GM18508 (cell line): ENCODE results near the gene PPP1R26.
"Not testable (repeated sequence)": the region's sequence is repeated elsewhere in the genome, so short reads cannot be mapped to it uniquely, and the experiment has no call there.

Experiments used
- ATAC-seq: cut with Tn5 transposase; IDR thresholded peaks from one replicate; pipeline ENCODE4 v1.9.1; 2021; ENCODE audit warnings: moderate number of reproducible peaks; ENCODE audit not compliant: insufficient read depth, unreplicated experiment

The PPP1R26 gene, protein sequence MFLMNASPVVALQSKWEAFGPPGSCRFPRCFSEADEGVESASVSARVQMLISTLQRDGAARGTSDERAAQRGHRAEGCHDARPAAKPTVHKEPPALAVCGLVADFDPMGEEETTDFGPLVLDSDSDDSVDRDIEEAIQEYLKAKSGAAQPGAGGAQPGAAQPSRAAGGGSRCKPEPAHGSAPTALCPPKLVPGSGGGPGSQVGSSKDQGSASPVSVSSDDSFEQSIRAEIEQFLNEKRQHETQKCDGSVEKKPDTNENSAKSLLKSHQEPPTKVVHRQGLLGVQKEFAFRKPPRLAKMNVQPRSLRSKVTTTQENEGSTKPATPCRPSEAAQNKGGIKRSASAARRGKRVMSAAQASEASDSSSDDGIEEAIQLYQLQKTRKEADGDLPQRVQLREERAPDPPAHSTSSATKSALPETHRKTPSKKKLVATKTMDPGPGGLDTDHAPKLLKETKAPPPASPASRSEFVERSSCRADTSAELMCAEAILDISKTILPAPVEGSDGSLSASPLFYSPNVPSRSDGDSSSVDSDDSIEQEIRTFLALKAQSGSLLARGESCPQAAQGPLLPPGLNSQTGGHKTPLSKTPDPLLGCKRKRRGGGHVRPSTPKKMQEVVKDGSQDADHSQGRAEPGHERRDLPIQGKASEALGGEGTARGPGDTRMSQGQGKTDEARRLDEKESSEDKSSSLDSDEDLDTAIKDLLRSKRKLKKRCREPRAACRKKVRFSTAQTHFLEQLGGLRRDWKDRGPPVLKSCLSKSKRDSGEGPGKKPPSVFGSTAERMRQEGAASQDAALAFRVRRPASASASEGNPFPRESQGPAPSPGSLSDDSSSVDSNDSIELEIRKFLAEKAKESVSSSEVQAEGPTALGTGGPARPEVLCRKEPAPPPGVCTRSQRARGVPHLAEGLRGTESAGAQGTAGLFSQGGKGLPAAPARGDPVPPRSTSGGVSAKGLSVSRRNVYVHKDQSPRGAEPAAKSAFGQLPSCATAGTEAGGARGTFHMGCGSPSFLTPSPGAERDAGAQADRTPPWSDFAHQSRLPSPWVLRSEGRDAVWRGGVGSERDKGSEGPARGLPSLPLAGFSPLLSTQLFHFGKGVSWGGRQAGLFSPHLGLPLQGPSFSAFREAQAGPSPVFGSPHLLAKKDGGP (N-terminal part only)

DNA sequence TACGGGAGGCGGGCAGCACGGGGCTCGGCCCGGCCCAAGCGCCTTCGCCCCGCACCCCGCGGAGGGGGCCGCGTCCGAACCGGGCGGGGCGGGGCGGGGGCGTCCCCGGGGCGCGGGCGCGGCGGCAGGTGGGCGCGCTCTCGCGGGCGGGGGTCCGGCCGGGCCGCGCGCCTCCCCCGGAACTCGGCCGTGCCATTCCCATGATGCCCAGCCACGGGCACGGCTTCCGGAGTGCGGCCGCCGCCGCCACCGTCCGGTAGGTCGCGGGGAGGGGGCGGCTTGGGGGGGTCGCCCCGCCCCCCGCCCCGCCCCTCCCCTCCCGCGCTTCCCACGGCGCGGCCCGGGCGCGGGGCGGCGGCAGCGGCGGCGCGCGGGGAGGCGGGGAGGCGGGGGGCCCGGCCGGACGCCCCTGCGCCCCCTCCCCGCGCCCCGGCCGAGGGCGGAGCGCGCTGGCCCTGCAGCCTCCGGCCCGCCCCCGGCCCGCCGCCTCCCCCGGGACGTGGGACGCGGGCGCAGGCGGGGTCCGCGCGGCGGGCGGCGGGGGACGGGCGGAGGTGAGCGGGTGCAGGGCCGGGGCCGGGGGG lies at the start of gene PPP1R26:
TSS of gene PPP1R26 (plus strand) at position 314 of the 584 bp plus-strand sequence. CDS start 4,729 bp downstream, outside the sequence.
- no peak for ATAC-seq

DNA sequence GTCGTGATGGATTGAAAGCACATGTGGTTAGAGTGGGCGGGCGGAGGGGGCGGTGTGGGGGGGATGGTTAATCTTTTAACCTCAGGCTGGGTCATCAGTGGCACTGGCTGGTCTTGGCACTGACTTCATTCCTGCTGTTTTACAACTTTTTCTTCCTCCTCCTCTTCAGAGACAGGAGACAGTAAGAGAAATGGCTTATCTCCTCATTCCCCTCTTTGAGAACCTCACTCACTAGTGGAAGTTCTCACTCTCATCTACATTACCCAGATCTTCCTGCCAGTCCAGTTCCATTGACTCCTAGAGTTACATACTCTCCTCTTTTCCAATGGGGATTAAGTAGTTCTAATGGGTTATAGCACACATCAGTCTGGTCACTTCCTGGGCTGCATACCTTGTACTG lies 42.3 kb upstream of the PPP1R26 start:
- ATAC-seq = no peak

DNA sequence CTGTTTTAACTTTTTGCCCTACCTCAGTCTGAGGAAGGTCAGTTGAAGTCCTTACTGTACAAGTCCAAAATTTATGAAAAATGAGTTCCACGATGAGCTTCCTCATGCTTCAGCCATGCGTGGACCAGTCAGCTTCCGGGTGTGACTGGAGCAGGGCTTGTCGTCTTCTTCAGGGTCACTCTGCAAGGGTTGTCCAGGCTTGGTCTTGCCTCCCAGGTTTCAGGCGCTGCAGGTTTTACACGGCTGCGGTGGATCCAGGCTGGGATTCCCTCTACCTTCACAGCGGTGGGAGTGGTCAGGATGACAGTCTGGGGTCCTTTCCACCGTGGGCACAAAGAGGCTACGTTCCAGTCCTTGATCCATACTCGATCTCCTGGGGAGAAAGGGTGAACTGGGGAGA lies 41.9 kb upstream of the PPP1R26 start:
- not testable (repeated sequence) for ATAC-seq

DNA sequence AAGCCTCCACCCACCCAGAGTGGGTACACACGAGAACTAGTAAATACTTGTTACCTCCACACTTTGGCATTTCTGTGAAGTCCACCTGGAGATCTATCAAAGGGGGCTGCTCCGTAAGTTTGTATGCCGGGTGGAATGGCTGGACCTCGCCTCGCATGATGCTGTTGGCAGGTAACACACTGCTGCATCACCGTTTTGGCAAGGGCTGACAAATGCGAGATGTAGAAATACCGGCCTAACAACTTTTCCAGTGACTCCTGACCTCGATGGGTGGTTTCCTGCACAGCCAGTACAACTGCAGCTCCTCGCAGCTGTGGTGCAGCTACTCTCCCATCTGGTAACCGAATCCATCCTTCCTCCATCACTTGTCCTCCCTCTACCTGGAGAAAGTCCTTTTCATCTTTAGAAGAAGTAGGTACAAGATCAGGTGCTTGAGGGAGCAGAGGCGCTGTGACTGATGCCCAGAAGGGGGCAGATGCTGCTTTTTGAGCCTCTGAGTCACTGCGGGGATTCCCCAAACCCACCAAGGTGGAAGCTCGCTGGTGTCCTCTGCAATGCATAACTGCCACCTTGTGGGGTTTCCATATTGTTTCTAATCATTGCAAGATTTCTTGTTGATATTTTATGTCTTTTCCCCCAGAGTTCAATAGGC lies 40.9 kb upstream of the PPP1R26 start:
- ATAC-seq = not testable (repeated sequence)

DNA sequence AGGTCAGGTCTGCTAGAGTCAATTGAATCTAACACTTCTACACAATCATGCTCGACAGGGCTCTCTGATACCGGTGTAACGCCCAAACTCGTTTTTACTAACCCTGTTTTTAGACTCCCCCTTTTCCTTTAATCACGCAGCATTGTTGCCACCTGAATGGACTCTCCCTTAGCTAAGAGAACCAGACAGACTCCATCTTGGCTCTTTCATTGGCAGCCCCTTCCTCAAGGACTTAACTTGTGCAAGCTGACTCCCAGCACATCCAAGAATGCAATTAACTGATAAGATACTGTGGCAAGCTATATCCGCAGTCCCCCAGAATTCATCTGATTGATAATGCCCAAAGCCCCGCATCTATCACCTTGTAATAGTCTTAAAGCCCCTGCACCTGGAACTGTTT lies 40.1 kb upstream of the PPP1R26 start:
- not testable (repeated sequence) for ATAC-seq

DNA sequence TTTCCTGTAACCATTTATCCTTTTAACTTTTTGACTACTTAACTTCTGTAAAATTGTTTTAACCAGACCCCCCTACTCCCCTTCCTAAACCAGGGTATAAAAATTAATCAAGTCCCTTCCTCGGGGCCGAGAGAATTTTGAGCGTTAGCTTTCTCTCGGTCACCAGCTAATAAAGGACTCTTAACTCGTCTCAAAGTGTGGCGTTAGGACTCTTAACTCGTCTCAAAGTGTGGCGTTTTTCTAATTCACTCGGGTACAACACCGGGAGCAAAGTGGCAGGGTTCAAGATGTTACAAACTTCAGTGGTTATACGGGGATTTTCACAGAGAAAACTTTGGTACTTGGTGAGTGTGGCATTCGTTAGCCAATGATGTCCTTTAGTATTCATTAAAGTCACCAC lies 39.7 kb upstream of the PPP1R26 start:
- no peak for ATAC-seq

DNA sequence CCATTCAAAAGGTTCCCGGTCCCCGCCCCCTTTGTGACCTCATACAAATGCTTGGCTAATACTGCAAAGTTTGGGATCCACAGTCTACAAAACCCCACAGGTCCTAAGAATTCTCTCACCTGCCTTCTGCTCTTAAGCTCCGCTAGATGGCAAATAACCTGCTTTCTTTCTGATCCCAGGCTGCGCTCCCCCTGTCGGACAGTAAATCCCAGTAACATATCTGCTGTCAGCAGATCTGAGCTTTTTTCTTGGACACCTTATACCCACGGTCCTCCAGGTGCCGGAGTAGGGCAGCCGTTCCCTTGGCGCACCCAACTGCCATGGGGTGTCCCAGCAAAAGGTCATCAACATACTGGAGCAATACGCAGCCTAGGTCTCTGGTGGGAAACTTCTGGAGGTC lies 39.0 kb upstream of the PPP1R26 start:
- no peak for ATAC-seq

DNA sequence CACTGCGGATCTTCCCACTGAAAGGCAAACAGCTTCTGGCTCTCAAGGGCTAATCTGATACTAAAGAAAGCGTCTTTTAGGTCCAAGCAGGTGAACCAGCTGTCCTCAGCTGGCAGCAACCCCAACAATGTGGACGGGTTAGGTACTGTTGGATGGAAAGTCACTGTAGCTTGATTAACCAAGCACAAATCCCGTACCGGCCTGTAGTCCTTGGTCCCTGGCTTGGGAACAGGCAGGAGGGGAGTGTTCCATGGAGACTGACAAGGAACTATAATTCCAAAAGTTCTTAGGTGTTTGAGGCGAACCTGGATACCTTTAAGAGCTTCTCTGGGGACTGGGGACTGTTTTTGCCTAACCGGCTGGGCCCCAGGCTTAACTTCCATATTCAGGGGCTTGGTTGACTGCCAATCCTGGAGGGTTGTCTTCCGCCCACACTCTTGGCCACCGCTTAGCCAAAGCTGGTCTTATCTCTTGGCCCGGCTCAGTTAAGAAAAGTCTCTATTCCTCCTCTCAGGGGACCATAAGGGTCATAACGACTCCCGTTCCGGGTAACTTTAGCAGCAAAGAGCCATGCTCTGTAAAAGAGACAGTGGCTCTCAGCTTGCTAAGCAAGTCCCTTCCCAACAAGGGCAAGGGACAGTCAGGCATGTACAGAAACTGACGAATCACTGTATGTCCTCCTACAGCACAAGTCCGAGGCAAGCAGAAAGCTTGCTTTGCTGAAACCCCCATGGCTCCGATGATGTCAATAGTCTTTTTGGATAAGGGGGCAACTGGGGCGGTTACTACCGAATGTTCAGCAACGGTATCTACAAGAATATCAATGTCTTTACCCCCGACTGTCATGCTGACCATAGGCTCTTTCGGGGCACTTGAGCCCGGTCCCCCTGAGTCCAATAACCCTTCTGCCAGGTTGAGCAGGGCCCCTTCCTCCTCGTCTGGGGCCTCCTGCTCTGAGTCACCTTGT lies 38.2 kb upstream of the PPP1R26 start:
- not testable (repeated sequence) for ATAC-seq

DNA sequence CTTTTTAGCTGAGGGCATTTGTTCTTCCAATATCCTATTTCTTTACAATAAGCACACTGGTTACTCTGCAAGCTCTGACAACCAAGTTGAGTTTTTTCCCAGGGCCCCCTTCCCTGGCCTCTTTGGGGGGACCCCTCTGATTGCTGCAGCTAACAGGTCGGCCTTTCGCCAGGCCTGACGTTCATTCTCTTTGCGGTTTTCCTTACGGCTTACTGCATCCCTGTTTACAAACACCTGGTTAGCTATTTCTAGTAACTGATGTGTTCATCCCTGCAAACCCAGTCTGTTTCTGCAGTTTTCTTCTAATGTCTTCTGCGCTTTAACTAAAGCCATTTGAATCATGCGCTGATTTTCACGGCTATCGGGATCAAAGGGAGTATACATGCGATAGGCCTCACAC lies 37.5 kb upstream of the PPP1R26 start:
- no peak for ATAC-seq

DNA sequence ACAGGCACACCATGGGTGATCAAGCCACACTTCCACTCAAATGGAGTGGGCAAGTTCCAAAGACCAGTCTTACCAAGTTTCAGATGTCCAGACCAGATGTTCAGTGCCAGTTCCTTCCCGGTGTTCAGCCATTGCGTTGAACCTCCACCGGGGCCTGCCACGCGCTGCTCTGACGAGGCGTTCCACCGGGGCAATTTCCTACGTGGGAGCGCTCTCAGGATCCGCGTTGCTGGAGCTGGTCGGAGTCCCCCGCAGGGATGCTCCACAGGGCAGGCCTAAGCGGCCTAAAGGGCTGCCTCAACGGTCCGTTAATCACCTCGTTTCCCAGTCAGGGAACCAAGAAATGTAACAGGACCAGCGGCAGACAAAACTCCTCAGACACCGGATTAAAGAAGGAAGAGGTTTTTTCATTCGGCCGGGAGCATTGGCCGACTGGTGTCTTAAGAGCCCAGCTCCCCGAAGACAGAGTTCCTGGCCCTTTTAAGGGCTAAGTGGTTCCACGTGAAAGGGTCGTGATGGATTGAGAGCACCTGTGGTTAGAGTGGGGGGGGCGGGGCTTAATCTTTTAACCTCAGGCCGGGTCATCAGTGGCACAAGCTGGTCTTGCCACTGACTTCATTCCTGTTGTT lies 35.7 kb upstream of the PPP1R26 start:
- ATAC-seq = no peak

DNA sequence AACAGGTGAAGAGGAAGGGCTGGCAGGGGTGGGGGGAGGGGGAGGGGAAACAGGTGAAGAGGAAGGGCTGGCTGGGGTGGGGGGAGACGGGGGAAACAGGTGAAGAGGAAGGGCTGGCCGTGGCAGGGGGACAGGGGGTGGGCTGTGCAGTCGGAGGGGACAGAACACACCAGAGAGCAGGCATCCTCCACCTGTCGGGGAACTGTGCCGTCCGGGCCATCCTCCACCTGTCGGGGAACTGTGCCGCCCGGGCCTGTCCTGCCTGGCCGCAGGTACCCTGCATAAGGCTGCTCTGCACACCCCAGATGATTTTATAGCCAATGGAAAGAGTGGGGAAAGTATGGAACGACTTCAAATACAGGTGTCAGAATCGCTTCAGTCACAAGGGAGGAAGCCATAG lies 32.5 kb upstream of the PPP1R26 start:
- ATAC-seq = no peak

DNA sequence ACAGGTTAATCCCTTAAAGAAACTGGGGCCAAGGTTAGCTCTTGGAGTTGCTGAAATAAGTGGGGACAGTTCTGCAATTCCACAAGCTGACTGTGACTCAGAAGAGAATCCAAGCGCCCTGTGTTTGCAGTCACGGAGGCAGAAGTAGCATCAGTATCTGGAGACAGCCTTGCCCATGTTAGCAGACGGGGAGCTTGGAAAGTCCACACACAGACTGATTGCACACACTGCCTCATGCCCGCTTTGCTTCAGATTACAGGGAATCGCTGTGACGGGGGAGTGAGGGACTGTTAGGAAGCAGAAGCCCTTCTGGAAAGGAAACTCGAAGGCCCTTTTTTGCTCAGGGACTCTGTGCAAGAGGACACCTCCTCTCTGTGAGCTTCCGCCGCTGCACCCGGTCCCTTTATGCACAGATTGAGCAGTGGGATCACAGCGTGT lies 30.9 kb upstream of the PPP1R26 start:
- no peak for ATAC-seq

DNA sequence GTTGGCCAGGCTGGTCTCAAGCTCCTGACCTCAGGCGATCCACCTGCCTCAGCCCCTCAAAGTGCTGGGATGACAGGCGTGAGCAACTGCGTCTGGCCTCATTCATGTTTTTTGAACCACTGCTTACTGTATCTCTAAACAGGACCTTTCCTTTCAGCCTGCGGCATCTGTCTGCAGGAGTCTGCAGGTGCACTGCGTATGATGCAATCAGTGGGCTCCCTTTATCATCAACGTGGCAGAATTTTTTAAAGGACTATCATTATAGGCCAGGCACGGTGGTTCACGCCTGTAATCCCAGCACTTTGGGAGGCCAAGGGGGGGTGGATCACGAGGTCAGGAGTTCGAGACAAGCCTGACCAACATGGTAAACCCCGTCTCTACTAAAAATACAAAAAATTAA lies 30.1 kb upstream of the PPP1R26 start:
- not testable (repeated sequence) for ATAC-seq

DNA sequence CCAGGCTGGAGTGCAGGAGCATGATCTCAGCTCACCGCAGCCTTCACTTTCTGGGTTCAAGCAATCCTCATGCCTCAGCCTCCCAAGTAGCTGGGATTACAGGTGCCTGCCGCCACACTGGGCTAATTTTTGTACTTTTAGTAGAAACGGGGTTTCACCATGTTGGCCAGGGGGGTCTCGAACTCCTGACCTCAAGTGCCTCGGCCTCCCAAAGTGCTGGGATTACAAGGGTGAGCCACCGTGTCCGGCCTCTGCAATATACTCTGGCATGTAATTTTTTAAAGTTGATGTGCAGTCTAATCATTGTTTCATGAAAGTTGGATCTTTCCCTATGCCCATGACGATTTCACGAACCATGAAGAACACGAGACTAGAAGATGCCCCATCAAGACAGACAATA lies 28.6 kb upstream of the PPP1R26 start:
- ATAC-seq = no peak

DNA sequence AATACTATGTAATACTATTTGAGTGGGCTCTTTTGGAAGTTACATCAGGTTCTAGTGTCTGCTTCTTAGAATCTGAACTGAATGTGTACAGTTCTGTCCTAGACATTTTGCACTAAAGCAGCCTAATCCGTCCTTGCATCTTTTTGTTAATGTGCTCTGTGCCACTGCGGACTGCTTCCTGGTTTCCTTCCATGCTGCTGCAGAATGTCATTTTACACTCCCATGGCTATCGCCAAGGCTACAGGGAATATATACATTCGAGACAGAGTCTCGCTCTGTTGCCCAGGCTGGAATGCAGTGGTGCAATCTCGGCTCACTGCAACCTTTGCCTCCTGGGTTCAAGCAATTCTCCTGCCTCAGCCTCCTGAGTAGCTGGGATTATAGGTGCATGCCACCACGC lies 27.7 kb upstream of the PPP1R26 start:
- not testable (repeated sequence) for ATAC-seq

DNA sequence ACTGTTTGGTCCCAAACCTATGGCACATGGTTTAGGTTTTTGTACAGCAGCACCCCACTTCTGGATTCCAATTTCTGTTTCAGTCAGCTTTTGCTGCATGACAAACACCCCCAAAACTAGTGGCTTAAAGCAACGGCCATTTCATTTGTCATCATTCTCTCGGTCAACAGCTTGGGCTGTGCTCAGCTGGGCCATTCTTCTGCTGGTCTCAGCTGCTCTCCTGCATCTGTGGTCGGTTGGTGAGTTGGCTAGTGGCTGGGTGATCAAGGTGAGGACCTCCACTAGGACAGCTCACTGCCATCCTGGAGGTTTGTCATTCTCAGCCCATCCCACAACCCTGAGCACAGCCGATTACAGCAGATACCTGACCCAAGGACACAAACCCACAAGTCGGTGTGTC lies 24.8 kb upstream of the PPP1R26 start:
- ATAC-seq = no peak

DNA sequence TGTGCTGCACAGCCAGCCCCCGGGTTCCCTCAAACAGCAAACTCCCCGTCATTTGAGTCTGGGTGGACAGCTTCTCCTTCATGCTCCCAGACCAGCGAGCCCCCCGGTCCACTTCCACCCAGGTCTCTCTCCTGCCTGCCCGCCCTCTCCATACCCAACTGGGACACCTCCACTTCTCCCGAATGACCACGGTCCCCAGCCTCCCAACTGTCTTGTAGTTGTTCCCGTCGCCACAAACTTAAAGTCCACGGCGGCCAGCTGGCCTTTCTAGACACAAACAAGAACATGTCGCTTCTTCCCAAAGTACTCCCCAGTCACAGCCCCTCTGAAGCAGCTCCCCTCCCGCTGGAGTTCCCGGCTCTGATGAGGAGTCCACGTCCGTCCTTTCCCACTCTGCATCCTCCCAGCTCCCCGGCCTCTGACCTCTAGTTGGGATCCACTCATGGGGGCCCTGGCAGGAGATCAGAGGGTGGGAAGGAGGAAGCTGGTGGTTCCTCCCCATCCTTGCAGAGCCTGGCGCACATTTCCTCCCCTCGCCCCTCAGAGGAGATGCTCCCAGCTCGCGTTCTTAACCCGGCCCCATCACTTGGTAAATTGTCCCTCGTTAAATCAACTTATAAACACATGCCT lies 24.1 kb upstream of the PPP1R26 start:
- no peak for ATAC-seq
